ENCODE measurements around the gene NAA60.

GRCh38 chr16:3494386-3494973, 51.0 kb downstream of the NAA60 start:
- TF ChIP-seq EZH2 (IDR thresholded peaks at IDR 0.05; ENCODE audit: borderline replicate concordance, low read length) (no peak), CTCF (IDR thresholded peaks at IDR 0.05; ENCODE audit: low read length) (no peak)

Data from OCI-LY1 (cell line).